OCI-LY7 (cell line): ENCODE results near the gene SERPINI1. TPM values are rescaled to one million over a fixed set of nuclear protein-coding genes. Genes with fewer than 3 reads are reported as not detected.

Experiments used
- BruUV-seq: library from RNA; stranded (reverse); fragments of 400-500 nt; replicated peaks from 2 replicates; lab custom pipeline; 2021; lab: Mats Ljungman, UMichigan
- CTCF ChIA-PET: fragments of 300-600 bp; sonication (Branson Sonifier 250); formaldehyde crosslinking; loops from one replicate; lab custom pipeline; 2022; ENCODE audit warnings: antibody characterized with exemption; ENCODE audit not compliant: unreplicated experiment; lab: Charles Lee
- POLR2A ChIA-PET: fragments of 300-600 bp; sonication (Branson Sonifier 250); formaldehyde crosslinking; loops from one replicate; lab custom pipeline; 2022; ENCODE audit warnings: antibody characterized with exemption; lab: Charles Lee
- DNase-seq: peaks from one replicate; pipeline ENCODE4 v3.0.0-alpha.2; 2015; ENCODE audit warnings: low spot score
- H2AFZ ChIP-seq: fragments of 200-600 bp; sonication (generic), shearing (Covaris generic); 2 replicates; pipeline ENCODE4 v1.6.1; 2014; ENCODE audit warnings: mild to moderate bottlenecking, antibody characterized with exemption, low read length, moderate library complexity
- H3K27ac ChIP-seq: fragments of 200-600 bp; sonication (generic); 2 replicates; pipeline ENCODE4 v1.5.1; 2014; ENCODE audit warnings: mixed run types, low read depth, mild to moderate bottlenecking, moderate library complexity, low read length, inconsistent platforms; ENCODE audit not compliant: poor library complexity, severe bottlenecking
- H3K36me3 ChIP-seq: fragments of 200-600 bp; sonication (generic); 2 replicates; pipeline ENCODE4 v1.6.1; 2014; ENCODE audit warnings: mild to moderate bottlenecking, antibody characterized with exemption, low read length, moderate library complexity, mixed read lengths; ENCODE audit not compliant: insufficient read depth
- H3K4me1 ChIP-seq: fragments of 200-600 bp; sonication (generic); 2 replicates; pipeline ENCODE4 v1.5.1; 2014; ENCODE audit warnings: mild to moderate bottlenecking, low read length; ENCODE audit not compliant: insufficient read depth, poor library complexity, severe bottlenecking
- H3K4me2 ChIP-seq: fragments of 200-600 bp; sonication (generic); 2 replicates; pipeline ENCODE4 v1.6.1; 2014; ENCODE audit warnings: mild to moderate bottlenecking, low read length
- H3K4me3 ChIP-seq: fragments of 200-600 bp; sonication (generic); 2 replicates; pipeline ENCODE4 v1.5.1; 2014; ENCODE audit warnings: mild to moderate bottlenecking, low read depth, low read length; ENCODE audit not compliant: poor library complexity, severe bottlenecking
- H3K79me2 ChIP-seq: fragments of 200-600 bp; sonication (generic); 2 replicates; pipeline ENCODE4 v1.6.1; 2016; ENCODE audit warnings: low read depth, mild to moderate bottlenecking, low read length, moderate library complexity, mixed read lengths; ENCODE audit not compliant: insufficient read depth
- H3K9me2 ChIP-seq: fragments of 200-600 bp; sonication (generic); 2 replicates; pipeline ENCODE4 v1.6.1; 2016; ENCODE audit warnings: mild to moderate bottlenecking, low read length, mixed read lengths; ENCODE audit not compliant: insufficient read depth
- H3K9me3 ChIP-seq: fragments of 200-600 bp; sonication (generic); 2 replicates; pipeline ENCODE4 v1.6.1; 2014; ENCODE audit warnings: mild to moderate bottlenecking, mixed run types, low read length, mixed read lengths
- H4K20me1 ChIP-seq: fragments of 200-600 bp; sonication (generic); 2 replicates; pipeline ENCODE4 v1.6.1; 2014; ENCODE audit warnings: mild to moderate bottlenecking, antibody characterized with exemption, low read length, moderate library complexity, mixed read lengths; ENCODE audit not compliant: insufficient read depth
- CTCF ChIP-seq: fragments of 200-600 bp; sonication (generic); conservative IDR thresholded peaks from 2 replicates; pipeline ENCODE4 v1.5.1; 2014; ENCODE audit warnings: mild to moderate bottlenecking, antibody characterized with exemption, low read length, moderate library complexity, mixed read lengths
- EZH2phosphoT487 ChIP-seq: fragments of 200-600 bp; sonication (generic); IDR thresholded peaks from 2 replicates; pipeline ENCODE4 v1.6.1; 2018; ENCODE audit warnings: low read depth, borderline replicate concordance, mild to moderate bottlenecking, mixed run types, antibody characterized with exemption, low read length, moderate library complexity, mixed read lengths
- intact Hi-C: fragments of 100-400 bp; cut with micrococcal nuclease; formaldehyde crosslinking; loops from one replicate; pipeline ENCODE4 v1.10.0; 2022; ENCODE audit not compliant: unreplicated experiment
- total RNA-seq, 2 experiments: library from RNA; depleted of rRNA in 1 of 2; stranded (reverse); fragments of >200 nt in 1 of 2; shearing (Covaris generic) in 1 of 2; gene quantifications; 2 replicates each; pipeline ENCODE4 v1.2.3, GENCODE V29; 2014 to 2022

Gene SERPINI1
- total RNA-seq, 2 experiments from 2014 or later, result 9.0 to 12.9 TPM

DNA sequence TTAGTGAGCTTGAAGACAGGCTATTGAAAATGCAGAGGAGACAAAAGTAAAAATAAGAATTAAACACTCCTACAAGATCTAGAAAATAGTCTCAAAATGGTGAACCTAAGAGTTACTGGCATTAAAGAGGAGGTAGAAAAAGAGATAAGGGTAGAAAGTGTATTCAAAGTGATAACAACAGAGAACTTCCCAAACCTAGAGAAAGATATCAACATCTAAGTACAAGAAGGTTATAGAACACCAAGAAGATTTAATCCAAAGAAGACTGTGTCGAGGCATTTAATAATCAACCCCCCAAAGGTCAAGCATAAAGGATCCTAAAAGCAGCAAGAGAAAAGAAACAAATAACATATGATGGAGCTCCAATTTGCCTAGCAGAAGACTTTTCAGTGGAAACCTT is 24.1 kb upstream of the SERPINI1 start:
- H3K27ac ChIP-seq, result no peak overlapping the region
- H3K4me3 ChIP-seq, result no peak overlapping the region
- H3K9me3 ChIP-seq, result peaks cover 4% of the 10 kb centered on the region; the same call in 1 of the 2 replicates
- DNase-seq, result no peak
- H3K4me2 ChIP-seq, result no peak overlapping the region
- POLR2A ChIA-PET, result interaction anchor here (0.8 to 2.7 kb wide), 3 partner anchors 10 to 26 kb away, joined by 3 to 7 read pairs (median 3); no protein-coding TSS in a partner anchor
- no peaks in the 10 kb centered on the region for H3K4me1 ChIP-seq
- CTCF ChIA-PET, result no interaction called here
- peaks cover 8% of the 10 kb centered on the region; the same call in 1 of the 2 replicates for H4K20me1 ChIP-seq
- intact Hi-C loops, result no loop called here
- H2AFZ ChIP-seq, result no peak overlapping the region
- H3K79me2 ChIP-seq, result peaks cover 70% of the 10 kb centered on the region
- H3K9me2 ChIP-seq, result no peaks in the 10 kb centered on the region
- no TSS peak for BruUV-seq
- H3K36me3 ChIP-seq, result peaks cover 96% of the 10 kb centered on the region
- TF ChIP-seq EZH2phosphoT487 (no peak), CTCF (no peak)

GRCh38 chr3:167712445-167712844 is 23.1 kb upstream of the SERPINI1 start:
- ChIA-PET POLR2A (interaction anchor here (0.6 to 2.7 kb wide), 6 partner anchors 11 to 1456 kb away, joined by 3 to 7 read pairs (median 4); no protein-coding TSS in a partner anchor), CTCF (no interaction called here)
- peaks cover 98% of the 10 kb centered on the region for H3K36me3 ChIP-seq
- H3K79me2 ChIP-seq, result peaks cover 78% of the 10 kb centered on the region
- H4K20me1 ChIP-seq, result peaks cover 8% of the 10 kb centered on the region; the same call in 1 of the 2 replicates
- H3K4me3 ChIP-seq, result no peak overlapping the region
- H3K9me3 ChIP-seq, result peaks cover 4% of the 10 kb centered on the region; the same call in 1 of the 2 replicates
- BruUV-seq, result no TSS peak
- H3K9me2 ChIP-seq, result no peaks in the 10 kb centered on the region
- H3K4me1 ChIP-seq, result no peaks in the 10 kb centered on the region
- TF ChIP-seq EZH2phosphoT487 (no peak), CTCF (no peak)
- H3K4me2 ChIP-seq, result no peak overlapping the region
- no peak overlapping the region for H2AFZ ChIP-seq
- intact Hi-C loops, result no loop called here
- H3K27ac ChIP-seq, result no peak overlapping the region
- DNase-seq, result no peak

GRCh38 chr3:167714871-167715270 is 20.6 kb upstream of the SERPINI1 start:
- H3K4me3 ChIP-seq, result no peak overlapping the region
- BruUV-seq, result no TSS peak
- intact Hi-C loops, result no loop called here

More at GRCh38 chr3:167714871-167715270, 20.6 kb upstream of the SERPINI1 start:
- Histone ChIP-seq H3K36me3 (peaks cover 99% of the 10 kb centered on the region), H3K9me2 (no peaks in the 10 kb centered on the region), H3K9me3 (peaks cover 4% of the 10 kb centered on the region; the same call in 1 of the 2 replicates), H3K79me2 (peaks cover 83% of the 10 kb centered on the region), H3K4me2 (no peak overlapping the region), H4K20me1 (peaks cover 8% of the 10 kb centered on the region; the same call in 1 of the 2 replicates), H3K27ac (no peak overlapping the region), H2AFZ (no peak overlapping the region), H3K4me1 (no peaks in the 10 kb centered on the region)
- CTCF ChIA-PET, result no interaction called here
- TF ChIP-seq CTCF (peak; percentile 50; the same call in 1 of the 2 replicates), EZH2phosphoT487 (no peak)
- POLR2A ChIA-PET, result interaction anchor here (0.7 kb wide), 2 partner anchors 13 to 851 kb away, joined by 3 read pairs; no protein-coding TSS in a partner anchor
- DNase-seq, result no peak
